Upper lobe of right lung (tissue), 1 donor: ENCODE results near the gene MARK4. TPM values are rescaled to one million over a fixed set of nuclear protein-coding genes. Genes with fewer than 3 reads are reported as not detected.
"Not testable (repeated sequence)": the region's sequence is repeated elsewhere in the genome, so short reads cannot be mapped to it uniquely, and the experiment has no call there.

Experiments
- ATAC-seq: fragments of 200-7000 bp; cut with Tn5 transposase; one replicate; pipeline ENCODE4 v1.9.1; 2020; ENCODE audit warnings: mild to moderate bottlenecking, moderate library complexity
- DNase-seq: peaks from one replicate; pipeline ENCODE4 v3.0.0-alpha.2; 2020
- H3K27ac ChIP-seq: fragments of 200-600 bp; one replicate; pipeline ENCODE4 v1.8.0; 2022
- H3K27me3 ChIP-seq: fragments of 200-600 bp; one replicate; pipeline ENCODE4 v1.8.0; 2022; ENCODE audit warnings: mild to moderate bottlenecking
- H3K36me3 ChIP-seq: fragments of 200-600 bp; one replicate; pipeline ENCODE4 v1.8.0; 2022
- H3K4me1 ChIP-seq: fragments of 200-600 bp; one replicate; pipeline ENCODE4 v1.8.0; 2022
- H3K4me3 ChIP-seq: fragments of 200-600 bp; one replicate; pipeline ENCODE4 v1.8.0; 2022; ENCODE audit warnings: mild to moderate bottlenecking
- H3K9me3 ChIP-seq: fragments of 200-600 bp; one replicate; pipeline ENCODE4 v1.8.0; 2022
- intact Hi-C: fragments of 100-400 bp; cut with DNase I; formaldehyde crosslinking; loops from one replicate; pipeline ENCODE4 v1.11.0; 2022
- total RNA-seq: library from RNA; stranded (reverse); fragmentation: NEBNext Ultra II Directional; extraction: Animal tissue kit (Norgen Biotek cat#: 25700); gene quantifications from one replicate; pipeline ENCODE4 v1.2.1, GENCODE V29; 2021
- TF ChIP-seq, protein P1 (sequence below): fragments of 200-600 bp; IDR thresholded peaks from one replicate; pipeline ENCODE4 v1.8.0; 2022; ENCODE audit warnings: antibody characterized with exemption
- donor health status: DM: no; HTN: yes; CAD: no; lungs with severe emphysema.

The MARK4 gene
- total RNA-seq, 1 donor from 2014 or later = 30.0 TPM

GRCh38 chr19:45218426-45218825 lies 32.6 kb upstream of the MARK4 start:
- no peak for ATAC-seq
- Histone ChIP-seq H3K27ac (no peak overlapping the region), H3K36me3 (no peaks in the 10 kb centered on the region), H3K27me3 (peaks cover 42% of the 10 kb centered on the region), H3K4me3 (no peak overlapping the region), H3K9me3 (no peaks in the 10 kb centered on the region), H3K4me1 (peaks cover 18% of the 10 kb centered on the region)
- TF ChIP-seq, protein P1, sequence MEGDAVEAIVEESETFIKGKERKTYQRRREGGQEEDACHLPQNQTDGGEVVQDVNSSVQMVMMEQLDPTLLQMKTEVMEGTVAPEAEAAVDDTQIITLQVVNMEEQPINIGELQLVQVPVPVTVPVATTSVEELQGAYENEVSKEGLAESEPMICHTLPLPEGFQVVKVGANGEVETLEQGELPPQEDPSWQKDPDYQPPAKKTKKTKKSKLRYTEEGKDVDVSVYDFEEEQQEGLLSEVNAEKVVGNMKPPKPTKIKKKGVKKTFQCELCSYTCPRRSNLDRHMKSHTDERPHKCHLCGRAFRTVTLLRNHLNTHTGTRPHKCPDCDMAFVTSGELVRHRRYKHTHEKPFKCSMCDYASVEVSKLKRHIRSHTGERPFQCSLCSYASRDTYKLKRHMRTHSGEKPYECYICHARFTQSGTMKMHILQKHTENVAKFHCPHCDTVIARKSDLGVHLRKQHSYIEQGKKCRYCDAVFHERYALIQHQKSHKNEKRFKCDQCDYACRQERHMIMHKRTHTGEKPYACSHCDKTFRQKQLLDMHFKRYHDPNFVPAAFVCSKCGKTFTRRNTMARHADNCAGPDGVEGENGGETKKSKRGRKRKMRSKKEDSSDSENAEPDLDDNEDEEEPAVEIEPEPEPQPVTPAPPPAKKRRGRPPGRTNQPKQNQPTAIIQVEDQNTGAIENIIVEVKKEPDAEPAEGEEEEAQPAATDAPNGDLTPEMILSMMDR = no peak
- intact Hi-C loops = no loop called here
- no peak for DNase-seq

DNA sequence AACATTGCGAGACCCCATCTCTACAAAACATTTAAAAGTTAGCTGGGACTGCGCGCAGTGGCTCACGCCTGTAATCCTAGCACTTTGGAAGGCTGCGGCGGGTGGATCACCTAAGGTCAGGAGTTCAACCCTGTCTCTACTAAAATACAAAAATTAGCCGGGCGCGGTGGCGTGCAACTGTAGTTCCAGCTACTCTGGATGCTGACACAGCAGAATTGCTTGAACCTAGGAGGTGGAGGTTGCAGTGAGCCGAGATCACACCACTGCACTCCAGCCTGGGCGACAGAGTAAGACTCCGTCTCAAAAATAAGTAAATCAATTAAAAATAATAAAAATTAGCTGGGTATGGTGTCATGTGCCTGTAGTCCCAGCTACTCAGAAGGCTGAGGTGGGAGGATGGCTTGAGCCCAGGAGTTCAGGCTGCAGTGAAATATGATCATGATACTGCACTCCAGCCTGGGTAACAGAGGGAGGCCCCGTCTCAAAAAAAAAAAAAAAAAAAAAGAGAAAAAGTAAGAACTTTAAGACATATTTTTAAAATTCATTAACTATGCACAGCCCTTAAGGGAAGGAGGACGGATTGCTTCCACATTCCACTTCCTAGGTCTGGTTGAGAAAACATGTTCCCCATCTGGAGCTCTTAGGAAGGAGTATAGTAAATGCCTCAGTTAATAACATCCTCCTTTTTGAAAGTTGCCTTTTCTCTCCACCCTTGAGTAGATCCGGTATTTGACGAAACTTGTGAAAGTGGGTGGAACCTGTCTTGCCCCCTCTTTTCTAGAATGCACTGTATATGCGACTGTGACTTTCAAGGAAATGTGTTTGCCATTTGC lies 31.9 kb upstream of the MARK4 start:
- Histone ChIP-seq H3K36me3 (no peaks in the 10 kb centered on the region), H3K27ac (no peak overlapping the region), H3K27me3 (peaks cover 42% of the 10 kb centered on the region), H3K4me3 (no peak overlapping the region), H3K9me3 (no peaks in the 10 kb centered on the region), H3K4me1 (peaks cover 17% of the 10 kb centered on the region)
- DNase-seq (no peak), ATAC-seq (no peak)
- TF ChIP-seq, protein P1 = no peak
- intact Hi-C loops = no loop called here

DNA sequence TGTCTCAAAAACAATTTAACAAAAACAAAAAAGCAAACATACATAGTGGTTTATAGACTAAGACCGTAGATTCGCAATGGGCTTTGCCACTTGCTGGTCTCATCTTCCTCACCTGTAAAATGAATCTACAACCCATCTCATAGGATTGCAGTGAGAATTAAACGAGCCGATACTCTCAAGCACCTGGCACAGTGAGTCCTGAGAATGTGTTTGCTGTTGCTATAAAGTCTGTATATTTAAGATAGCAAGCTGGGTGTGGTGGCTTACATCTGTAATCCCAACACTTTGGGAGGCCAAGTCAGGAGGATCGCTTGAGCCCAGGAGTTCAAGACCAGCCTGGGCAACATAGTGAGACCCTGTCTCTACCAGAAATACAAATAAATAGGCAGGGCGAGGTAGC lies 28.3 kb upstream of the MARK4 start:
- TF ChIP-seq, protein P1 = no peak
- Histone ChIP-seq H3K27me3 (peaks cover 11% of the 10 kb centered on the region), H3K36me3 (no peaks in the 10 kb centered on the region), H3K4me1 (peaks cover 8% of the 10 kb centered on the region), H3K9me3 (no peaks in the 10 kb centered on the region), H3K27ac (no peak overlapping the region), H3K4me3 (no peak overlapping the region)
- DNase-seq (no peak), ATAC-seq (no peak)
- intact Hi-C loops = no loop called here

- DNase-seq (no peak), ATAC-seq (no peak)
- TF ChIP-seq, protein P1 = no peak
- intact Hi-C loops = no loop called here
- no peak overlapping the region for H3K4me3 ChIP-seq
- H3K27ac ChIP-seq = no peak overlapping the region
- peaks cover 2% of the 10 kb centered on the region for H3K27me3 ChIP-seq
- no peaks in the 10 kb centered on the region for H3K36me3 ChIP-seq
- peaks cover 6% of the 10 kb centered on the region for H3K4me1 ChIP-seq
- no peaks in the 10 kb centered on the region for H3K9me3 ChIP-seq
Observed at GRCh38 chr19:45223879-45224278, 27.2 kb upstream of the MARK4 start.

GRCh38 chr19:45224645-45225044 lies 26.4 kb upstream of the MARK4 start:
- H3K4me3 ChIP-seq = no peak overlapping the region
- intact Hi-C loops = no loop called here
- TF ChIP-seq, protein P1 = no peak
- no peaks in the 10 kb centered on the region for H3K4me1 ChIP-seq
- H3K9me3 ChIP-seq = no peaks in the 10 kb centered on the region
- ATAC-seq (no peak), DNase-seq (no peak)
- H3K27me3 ChIP-seq = no peaks in the 10 kb centered on the region
- no peaks in the 10 kb centered on the region for H3K36me3 ChIP-seq
- no peak overlapping the region for H3K27ac ChIP-seq

DNA sequence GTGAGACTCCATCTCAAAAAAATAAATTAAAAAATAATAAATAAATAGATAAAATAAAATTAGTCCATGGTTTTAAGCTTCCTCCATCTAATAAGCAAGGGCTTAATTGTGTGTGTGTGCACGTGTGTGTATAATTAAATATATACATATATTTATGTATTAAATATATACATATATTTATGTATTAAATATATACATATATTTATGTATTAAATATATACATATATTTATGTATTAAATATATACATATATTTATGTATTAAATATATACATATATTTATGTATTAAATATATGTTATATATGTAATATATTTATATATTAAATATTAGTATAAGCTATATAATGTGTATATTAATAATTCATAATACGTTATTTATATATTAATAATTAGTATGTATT lies 22.0 kb upstream of the MARK4 start:
- ATAC-seq, DNase-seq, H3K4me3 ChIP-seq, H3K36me3 ChIP-seq, H3K9me3 ChIP-seq, H3K4me1 ChIP-seq, intact Hi-C loops, H3K27ac ChIP-seq: not testable (repeated sequence)
- H3K27me3 ChIP-seq = peaks cover 15% of the 10 kb centered on the region
